Hepatocyte (in vitro differentiated cells): ENCODE data around the gene MRPL50.

ENCODE experiments used
- EZH2 ChIP-seq: fragments of 200-600 bp; sonication (generic); IDR thresholded peaks from 2 replicates; pipeline ENCODE4 v1.6.1; 2016; ENCODE audit warnings: antibody characterized with exemption, mild to moderate bottlenecking, borderline replicate concordance
- TF ChIP-seq, protein P1 (sequence below): fragments of 200-600 bp; sonication (generic); IDR thresholded peaks from 2 replicates; pipeline ENCODE4 v1.5.1; 2016; ENCODE audit warnings: antibody characterized with exemption, mild to moderate bottlenecking; ENCODE audit not compliant: poor library complexity

DNA sequence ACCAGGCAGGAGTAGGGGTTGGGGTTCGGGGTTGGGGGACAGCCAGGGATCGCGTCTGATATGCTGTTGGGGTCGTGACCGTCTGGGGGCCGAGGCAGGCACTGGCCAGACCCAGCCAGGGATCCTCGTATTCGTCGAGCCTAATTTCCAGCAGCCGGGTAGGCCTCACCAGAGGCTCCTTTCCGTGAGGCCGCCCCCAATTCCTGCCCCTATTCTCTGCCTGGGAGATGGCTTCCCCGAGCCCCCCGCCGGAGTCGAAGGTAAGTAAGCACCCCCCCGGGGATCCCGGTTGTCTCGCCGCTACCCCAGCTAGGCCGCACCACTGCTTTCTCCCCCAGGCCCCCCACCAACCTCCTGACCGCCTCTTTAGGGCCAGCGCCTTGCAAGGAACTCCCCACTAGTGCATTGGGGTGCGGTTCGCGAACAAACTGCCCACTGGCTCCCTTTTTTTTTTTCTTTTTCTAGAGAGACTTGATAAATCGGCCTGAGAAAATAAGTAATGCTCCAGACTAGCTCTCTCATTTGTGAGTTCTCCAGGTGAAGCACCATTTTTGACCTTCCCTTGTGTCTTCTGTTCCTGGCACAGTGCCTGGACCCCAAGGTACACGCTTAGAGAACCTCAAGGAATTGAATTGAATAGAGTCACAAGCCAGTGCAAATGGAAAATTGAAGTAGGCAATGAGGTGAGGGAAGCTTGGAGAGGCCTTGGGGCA, 668 bp upstream of the MRPL50 start:
- TF ChIP-seq, protein P1, sequence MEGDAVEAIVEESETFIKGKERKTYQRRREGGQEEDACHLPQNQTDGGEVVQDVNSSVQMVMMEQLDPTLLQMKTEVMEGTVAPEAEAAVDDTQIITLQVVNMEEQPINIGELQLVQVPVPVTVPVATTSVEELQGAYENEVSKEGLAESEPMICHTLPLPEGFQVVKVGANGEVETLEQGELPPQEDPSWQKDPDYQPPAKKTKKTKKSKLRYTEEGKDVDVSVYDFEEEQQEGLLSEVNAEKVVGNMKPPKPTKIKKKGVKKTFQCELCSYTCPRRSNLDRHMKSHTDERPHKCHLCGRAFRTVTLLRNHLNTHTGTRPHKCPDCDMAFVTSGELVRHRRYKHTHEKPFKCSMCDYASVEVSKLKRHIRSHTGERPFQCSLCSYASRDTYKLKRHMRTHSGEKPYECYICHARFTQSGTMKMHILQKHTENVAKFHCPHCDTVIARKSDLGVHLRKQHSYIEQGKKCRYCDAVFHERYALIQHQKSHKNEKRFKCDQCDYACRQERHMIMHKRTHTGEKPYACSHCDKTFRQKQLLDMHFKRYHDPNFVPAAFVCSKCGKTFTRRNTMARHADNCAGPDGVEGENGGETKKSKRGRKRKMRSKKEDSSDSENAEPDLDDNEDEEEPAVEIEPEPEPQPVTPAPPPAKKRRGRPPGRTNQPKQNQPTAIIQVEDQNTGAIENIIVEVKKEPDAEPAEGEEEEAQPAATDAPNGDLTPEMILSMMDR, result no peak
- no peak for TF ChIP-seq EZH2
